H54 (cell line): ENCODE data around the gene NUMA1.

Source experiments
- DNase-seq: peaks from one replicate; pipeline ENCODE4 v3.0.0; 2011; ENCODE audit warnings: low spot score, mixed read lengths; ENCODE audit not compliant: insufficient read length
- FAIRE-seq: peaks from 3 replicates; lab custom pipeline; 2011; peaks lifted over from hg19 to GRCh38; lab: Jason Lieb, UNC
- POLR2A ChIP-seq: IDR thresholded peaks from 2 replicates; pipeline ENCODE4 v1.6.1; 2011; ENCODE audit warnings: low read depth, mild to moderate bottlenecking, low read length

NUMA1 gene

DNA sequence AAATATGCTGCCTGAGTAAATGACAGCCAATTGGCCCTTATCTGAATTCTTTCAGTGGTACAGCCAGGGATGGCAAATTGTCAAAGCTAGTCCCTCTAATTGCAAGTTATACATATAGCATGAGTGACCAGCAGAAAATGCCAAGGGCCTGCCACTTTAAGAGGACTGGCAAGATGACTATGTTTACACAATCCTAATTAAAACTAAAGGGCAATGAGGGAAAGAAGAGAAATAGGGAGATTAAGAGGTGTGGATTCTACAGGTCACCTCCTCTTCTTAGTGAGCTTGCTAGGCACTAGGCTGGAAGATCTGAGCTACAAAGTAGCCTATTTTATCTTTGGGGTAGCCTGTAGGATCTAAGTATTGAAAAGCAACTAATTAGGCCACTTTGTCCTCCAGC lies 13.5 kb downstream of the NUMA1 start:
- DNase-seq, result no peak
- no peak for FAIRE-seq
- TF ChIP-seq POLR2A, result no peak

DNA sequence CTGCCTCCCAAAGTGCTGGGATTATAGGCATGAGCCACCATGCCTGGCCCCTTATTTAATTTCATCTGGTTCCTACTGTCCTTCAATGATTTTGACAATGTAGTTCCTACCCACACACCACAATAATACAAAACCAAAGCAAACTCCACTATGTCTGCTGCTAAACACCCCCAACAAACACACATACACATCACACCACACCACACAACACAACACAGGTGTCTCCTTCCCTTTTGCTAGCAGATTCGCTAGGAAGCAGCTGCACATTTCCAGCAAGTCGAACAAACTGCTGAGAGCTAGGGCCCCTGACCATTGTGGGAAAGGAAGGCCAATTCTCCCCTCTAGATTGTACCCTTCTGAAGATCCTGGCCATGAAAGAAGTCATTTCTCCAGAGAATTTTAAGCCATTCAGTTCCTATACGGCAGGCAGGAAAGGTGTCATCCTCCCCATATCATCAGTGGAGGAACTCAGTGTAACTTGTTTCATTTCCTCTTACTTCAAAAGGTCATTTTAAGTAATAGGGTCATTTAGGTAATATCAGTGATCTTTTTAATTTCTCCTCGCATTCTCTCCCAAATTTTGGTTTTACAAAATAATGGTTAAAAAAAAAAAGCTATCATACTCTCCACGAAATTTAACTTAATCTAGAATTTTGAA lies 18.5 kb downstream of the NUMA1 start:
- FAIRE-seq (no peak), DNase-seq (no peak)
- no peak for TF ChIP-seq POLR2A

DNA sequence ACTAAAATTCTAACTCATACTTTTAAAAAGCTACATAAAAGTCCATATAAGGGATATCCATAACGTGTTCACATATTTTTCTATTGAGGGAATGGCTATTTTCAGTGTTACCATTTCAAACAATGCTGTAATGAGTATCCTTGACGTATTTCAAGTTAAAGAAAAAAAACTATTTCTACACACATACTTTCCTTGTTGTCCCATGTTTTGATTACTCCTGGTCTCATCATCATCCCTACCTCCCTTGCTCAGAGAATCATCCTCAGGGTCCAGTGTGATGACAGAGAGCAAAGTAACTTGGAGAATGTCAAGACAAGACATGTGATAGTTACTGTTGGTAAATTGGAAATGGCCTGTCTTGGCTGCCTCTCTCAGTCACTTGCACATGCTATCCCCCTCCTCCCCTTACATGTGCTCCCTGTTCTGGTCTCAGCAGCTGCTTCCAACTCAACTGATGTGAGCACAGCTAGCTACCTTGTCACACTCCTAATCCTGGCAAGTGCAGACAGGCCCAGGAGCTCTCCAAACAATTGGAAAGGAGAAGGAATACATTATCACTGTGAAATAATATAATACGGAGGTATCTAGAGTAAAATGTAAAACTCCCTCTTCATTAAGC lies 21.8 kb downstream of the NUMA1 start:
- TF ChIP-seq POLR2A, result no peak
- DNase-seq (no peak), FAIRE-seq (no peak)

DNA sequence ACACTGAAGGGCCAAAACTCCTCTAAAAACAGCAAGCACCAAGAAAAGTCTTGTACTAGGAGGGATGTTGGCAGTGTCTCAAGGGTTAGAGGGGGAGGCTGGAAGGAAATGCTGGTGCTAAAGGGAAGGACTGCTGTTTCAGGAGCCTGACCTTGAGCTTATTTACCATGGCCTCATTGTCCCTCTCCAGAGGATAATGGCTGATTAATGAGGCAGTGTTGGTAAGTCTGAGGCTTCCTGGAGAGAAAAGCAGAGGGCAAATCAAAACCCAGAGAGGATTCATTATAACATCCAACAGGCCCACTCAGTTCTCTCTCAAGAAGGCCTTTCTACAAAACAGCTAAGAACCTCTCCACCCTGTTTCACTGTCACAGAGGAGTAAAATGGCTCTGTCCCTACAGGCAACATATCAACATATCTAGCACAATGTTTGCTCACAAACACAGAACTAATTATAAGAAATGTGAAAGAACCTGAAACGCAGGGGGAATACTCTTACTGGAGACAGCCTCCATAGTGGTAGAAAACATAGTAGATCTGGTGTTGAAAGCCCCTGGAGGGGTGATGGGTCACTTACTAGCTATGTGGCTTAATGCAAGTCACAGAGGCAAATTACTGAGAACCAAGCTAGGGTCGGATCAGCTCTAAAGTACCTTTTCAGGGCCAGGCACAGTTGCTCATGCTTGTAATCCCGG lies 31.4 kb downstream of the NUMA1 start:
- no peak for TF ChIP-seq POLR2A
- DNase-seq (no peak), FAIRE-seq (no peak)

DNA sequence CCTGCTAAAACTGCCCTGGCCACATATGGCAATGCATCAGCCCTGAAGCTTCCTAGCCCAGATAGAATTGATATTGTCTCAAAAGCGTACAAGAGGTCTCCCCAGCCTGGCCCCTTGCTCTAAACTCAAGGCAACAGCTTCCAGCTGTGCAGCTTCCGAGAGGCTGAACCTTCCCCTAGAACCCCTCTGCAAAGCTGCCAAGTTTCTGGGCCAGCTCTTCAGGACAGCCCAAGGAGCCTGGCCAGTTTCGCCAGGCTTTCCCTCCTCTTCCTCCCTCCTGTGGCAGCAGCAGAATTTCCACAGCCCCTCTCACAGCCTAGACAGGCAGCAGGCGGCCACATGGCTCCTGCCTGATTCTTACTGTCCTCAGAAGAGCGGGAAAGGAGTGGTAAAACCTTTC lies 34.5 kb downstream of the NUMA1 start:
- FAIRE-seq (no peak), DNase-seq (no peak)
- TF ChIP-seq POLR2A, result no peak

DNA sequence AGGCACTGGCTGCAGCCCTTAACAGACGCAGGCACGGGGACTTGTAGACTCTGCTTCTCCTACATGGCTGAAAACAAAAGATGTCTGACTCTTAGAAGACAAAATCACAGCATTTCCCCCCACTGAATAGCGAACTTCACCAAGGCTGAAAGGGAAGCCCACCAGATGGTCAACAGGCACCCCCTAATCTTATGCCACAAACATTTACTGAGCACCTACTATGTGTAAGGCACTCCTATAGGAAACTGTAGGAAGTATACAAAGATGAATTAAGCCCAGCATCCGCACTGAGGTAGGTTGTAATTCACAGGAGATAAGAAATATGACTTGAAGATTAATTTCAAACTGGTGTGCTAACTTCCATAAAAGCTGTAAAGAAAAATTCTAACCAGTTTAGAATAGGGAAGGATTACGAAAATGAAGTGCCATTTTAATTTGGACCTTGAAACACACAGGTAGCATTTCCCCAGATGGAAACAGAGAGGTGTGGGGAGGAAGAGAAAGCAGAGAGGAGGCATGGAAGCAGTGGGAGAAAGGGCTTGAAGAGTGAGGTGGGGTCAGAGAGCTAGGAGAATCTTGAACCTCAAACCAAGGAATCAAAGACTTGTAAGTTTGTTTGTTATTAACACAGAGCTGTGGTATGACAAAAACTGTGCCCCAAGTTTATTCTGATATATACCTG lies 38.1 kb downstream of the NUMA1 start:
- DNase-seq (no peak), FAIRE-seq (no peak)
- TF ChIP-seq POLR2A, result no peak

DNA sequence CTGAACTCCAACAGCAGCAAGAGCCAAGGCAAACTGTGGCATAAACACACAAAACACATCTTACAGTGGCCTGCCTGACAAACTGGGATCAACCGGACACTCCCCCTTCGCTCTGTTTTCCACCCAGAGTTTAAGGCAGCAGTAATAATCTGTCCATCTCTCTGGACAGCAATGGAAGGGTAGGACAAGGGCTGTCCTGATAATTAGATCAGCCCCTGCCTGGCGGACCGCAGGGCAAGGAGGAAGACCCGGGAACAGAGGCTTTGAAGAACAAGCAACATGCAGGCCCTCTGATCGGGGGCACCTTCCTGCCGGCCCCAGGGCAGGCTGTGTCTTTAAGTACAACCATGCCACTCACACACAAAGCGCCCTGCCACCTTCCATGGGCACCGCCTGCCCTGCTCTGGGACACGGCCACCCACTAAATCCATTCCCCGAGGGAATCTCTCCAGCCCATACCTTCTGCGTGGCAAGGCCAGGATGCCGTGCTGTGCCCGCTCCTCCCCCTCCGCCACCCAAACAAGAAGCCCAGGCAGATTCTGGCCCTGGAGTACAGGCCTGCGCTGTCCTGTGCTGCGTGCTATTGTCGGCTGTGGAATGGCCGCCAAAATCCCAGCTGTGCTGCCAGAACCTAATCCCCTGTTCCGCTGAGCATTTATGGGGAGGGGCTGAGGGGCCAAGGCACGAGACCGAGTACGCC lies 38.8 kb downstream of the NUMA1 start:
- DNase-seq (peak; percentile 55), FAIRE-seq (no peak)
- peak; percentile 43; the same call in 1 of the 2 replicates for TF ChIP-seq POLR2A

DNA sequence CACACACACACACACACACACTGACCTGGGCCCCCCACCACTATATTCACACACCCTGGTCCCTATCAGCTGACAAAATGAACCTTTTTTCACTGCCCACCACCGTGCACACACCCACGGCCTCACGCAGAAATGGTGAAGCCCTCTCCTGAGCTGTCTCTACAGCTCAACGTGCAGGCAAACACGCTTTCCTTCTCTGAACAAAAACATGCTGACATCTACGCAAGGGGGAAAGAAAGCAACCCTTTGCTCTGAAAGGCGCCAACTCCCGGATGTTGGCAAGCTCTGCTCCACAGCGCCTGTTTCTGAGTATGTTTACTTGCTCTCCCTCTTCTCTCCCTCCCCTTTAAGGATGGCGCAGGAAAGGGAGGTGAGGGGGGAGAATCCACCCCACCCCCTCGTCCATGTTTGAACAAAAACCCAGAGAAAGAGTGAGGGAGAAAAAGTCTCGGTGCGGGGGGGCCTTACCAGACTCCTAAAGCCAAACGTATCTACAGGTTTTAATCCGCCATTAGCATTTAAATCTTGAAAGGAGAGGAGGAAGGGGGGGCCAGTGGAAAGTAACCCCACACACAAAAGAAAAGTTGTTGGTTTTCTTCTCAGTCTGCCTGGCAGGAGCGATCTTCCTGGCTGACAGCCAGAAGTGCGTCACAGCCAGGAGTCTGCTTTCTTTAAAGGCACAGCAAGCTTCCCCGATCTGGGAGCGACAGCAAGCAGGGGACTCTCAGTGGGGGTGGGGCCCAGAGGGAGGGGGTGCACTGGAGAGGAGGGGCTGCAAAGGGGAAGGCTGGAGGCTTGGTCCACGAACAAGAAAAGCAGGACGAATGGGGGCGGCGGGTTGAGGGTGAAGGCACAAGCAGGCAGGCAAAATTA lies 39.6 kb downstream of the NUMA1 start:
- no peak for FAIRE-seq
- peak; percentile 63 for DNase-seq
- TF ChIP-seq POLR2A, result no peak

DNA sequence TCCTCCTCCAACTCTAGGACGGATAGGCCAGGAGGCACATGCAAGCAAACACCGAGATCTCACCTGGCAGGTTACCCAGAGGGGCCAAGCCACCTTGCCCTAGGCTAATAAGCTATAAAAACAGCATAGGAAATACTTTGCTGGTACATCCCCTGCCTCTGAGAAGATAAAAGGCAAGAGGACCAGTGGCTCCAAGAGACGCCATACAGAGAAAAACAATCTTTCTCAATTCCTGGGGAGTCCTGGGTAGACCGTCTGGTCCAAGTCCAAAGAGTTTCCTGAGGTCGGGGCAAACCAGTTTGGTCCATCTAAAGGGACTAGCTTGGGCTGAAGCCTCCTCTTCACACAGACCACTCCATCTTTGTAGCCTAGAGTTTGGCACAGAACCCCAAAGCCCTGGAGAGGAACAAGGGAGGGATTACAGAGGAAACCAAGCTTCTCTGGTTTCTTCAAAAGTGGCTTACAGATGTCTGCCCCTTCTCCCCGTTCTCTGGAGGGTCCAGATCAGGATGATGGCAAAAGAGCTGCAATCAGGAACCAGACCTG lies 40.4 kb downstream of the NUMA1 start:
- DNase-seq (no peak), FAIRE-seq (no peak)
- TF ChIP-seq POLR2A, result no peak

DNA sequence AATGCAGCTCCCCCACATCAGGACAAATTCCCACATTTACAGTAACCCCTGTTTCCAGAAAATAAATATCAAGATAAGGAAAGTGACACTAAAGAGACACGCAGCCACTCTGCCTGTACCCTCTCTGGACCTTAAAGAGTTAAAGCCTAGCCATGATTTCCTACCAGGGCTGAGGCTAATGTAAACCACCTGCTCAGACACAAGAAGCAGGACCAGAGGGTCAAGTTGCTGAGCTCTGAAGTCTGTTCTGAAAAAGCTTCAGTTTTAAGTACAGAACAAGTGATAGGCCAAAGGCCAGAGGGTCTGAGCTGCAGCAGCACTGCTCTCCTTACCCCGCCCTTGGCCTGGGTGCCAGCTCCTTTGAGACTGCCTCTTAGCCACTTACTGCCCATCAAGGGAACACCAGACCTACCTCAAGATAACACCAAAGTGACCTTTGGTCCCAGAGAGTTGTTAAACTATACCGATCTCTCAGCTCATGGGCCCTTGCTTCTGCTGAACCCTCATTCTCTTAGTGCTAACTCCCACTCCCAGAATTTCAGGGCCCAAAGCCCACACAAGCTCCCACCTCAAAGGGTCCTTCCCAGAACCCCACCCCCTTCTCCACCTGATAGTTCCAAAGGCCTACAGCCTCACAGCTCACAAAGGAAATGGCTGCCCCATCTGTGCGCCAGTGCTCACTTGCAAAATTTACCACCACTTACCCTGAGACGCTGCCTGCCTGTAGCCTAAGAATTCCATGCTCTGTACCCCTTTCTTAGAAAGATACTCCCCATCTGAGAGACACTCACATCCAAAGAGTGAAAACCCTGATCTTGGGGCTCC lies 41.1 kb downstream of the NUMA1 start:
- no peak for TF ChIP-seq POLR2A
- DNase-seq (no peak), FAIRE-seq (no peak)

DNA sequence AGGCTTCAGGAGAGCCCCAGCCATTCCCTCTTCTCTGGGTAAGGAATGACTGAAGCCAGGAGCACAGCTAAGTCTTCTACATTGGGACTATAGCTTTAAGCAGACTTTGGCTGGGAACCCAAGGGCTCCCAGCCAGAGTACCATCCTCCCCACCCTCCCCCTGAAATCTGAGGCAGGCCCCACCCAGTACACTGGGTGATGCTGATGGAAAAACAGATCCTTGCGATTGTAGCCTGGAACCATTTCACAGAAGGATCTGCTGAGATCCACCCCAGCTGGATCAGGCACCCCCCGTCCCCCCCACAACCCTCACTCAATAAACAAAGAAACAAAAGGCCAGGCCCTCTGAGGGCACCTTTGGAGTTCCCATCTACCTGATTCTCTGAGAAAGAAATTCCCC lies 41.9 kb downstream of the NUMA1 start:
- TF ChIP-seq POLR2A, result no peak
- DNase-seq, result no peak
- no peak for FAIRE-seq
